HG03439 (cell line): Measurements from ENCODE around the gene DPF3.

ENCODE experiments used
- ATAC-seq: cut with Tn5 transposase; IDR thresholded peaks from one replicate; pipeline ENCODE4 v1.9.1; 2021; ENCODE audit warnings: mild to moderate bottlenecking, moderate library complexity; ENCODE audit not compliant: unreplicated experiment

DPF3 gene

DNA sequence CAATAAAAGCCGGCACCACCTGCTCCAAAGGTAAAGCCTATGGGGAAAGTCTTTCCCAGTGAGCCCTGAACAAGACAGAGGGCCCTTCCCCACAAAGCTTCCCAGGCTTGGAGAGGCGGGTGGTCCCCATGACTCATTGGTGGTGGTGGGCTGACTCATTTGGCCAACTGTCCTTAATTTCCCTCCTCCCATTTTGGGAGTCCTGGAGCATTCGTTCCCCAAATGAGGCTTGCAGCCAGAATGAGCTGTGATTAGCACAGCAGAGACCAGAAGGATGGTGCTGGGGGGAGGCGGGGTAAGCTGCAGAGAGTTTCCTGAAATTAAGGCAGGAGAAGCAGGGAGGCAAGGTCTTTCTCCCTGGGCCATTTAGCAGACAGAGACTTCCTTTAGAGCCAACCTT, 241.7 kb downstream of the DPF3 start:
- no peak for ATAC-seq

DNA sequence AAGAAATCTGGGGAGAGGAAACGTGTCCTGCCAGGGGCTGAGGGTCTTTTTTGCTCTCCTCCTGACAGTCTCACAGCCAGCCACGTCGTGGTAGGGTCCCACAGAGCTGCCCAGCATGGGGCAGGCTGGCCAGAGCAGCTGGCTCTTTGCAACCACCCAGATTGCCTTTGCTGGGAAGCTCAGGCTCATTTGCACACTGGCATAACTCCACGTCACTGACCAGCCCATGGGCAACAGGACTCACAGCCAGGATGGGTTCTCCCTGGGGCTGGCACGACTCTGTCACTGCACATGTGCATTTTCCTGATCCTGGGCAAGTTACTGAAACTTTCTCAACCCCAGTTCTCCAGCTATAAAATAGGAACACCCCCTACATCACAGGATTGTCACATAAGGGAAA, 242.2 kb downstream of the DPF3 start:
- no peak for ATAC-seq

DNA sequence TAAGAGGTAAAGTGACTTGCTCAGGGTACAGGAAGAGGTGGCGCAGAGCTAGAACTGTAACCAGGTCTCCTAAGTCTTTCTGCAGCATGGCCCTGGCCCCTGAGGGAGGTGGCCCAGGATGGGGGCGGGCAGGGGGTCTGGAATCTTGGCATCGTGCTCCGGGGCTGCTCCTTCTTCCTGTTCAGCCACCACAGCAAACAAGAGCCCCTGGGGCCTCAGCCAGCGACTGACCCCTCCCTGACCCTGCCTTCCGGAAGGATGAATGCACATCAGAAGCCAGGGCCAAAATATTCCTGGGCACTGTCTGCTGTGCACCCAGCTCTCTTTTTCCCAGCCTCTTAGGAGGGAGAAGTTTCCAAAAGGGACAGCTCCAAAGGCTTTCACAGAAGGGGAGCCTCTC, 242.8 kb downstream of the DPF3 start:
- ATAC-seq: no peak

DNA sequence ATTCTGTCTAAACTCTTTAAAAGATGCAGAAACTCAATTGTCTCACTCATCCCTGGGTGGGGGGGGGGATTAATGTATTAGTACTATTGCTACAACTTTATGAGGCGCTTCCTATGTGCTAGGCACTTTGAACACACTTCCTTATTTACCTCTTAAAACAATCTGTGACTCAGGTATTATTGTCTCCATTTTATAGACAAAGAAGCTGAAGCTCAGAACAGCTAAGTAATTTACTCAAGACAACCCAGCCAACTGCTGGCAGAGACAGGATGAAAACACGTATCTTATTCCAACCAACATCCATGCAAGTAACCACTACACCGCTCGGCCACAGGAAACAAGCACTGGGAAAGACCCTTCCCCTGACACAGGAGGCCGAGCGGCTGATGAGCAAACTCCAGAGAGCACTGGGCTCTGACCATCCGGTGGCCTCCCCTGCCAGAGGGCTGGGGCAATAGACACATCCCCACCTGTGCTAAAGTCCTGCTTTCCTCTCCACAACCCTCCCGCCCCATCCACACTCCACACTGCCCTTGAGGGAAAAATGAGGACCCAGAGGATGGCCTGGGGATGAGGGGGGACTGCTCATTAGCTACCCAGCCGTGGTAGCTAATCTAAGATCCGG, 244.2 kb downstream of the DPF3 start:
- no peak for ATAC-seq

DNA sequence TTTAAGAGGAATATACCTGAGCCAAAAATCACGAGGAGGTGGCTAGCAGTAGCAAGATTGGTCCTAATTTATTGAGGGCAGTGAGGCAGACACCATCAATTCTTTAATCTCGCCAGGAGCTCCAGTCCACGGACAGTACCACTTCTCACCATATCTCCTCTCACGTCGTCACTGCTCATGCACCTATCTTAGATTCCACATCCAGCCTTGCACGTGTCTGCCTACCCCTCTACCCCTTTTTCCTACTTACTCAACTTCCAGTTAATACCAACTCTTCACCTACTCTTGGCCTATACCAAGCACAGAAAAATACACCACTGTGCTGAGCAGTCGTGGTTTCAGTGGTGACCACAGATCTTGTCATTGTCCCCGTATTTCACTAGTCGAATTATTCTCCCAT, 246.1 kb downstream of the DPF3 start:
- ATAC-seq: no peak

DNA sequence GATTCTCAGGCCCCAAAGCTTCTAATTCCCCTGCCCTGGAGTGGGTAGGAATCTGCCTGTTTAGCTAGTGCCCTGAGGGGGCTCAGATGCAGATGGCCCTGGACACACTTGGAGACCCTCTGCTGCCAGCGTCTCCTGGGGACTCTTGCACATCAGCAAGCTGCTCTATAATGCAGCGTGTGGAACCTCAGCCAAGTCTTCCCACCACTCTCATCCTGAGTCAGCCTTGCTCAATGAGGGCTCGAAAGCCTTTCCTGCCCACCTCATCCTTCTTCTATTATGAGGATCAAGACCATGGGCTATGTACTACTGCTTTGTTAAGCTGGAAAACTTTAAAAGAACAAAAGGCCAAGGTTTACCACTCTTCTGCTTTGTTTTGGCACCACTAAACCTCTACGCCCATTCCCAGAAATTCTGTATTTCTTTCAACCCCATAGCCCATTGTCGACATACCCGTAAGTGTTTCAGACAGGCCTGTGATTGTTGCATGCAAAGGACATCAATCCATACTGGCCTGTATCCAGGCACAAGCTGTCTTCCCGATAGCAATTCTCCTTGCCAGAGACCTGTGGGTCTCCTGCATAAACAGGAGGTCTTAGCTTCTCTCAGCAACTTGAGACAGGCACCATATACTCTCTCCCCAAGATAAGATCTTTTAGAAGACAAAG, 246.9 kb downstream of the DPF3 start:
- no peak for ATAC-seq

DNA sequence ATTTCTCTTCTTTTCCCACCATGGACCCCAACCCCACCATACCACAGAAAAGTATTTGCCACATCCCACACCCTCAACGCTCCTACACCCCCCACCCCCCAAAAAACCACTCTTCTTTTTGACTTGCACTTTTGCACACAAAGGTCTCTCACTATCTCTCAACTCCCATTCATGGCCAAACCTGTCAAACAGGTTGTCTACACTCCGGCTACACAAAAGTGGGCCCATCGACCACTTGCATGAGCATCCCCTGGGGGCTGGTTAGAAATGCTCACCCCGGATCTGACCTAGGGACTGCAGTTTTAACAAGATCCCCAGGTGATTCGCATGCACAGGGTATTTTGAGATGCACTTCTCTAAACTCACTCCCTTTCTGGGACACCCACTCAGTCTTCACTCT, 248.2 kb downstream of the DPF3 start:
- no peak for ATAC-seq

DNA sequence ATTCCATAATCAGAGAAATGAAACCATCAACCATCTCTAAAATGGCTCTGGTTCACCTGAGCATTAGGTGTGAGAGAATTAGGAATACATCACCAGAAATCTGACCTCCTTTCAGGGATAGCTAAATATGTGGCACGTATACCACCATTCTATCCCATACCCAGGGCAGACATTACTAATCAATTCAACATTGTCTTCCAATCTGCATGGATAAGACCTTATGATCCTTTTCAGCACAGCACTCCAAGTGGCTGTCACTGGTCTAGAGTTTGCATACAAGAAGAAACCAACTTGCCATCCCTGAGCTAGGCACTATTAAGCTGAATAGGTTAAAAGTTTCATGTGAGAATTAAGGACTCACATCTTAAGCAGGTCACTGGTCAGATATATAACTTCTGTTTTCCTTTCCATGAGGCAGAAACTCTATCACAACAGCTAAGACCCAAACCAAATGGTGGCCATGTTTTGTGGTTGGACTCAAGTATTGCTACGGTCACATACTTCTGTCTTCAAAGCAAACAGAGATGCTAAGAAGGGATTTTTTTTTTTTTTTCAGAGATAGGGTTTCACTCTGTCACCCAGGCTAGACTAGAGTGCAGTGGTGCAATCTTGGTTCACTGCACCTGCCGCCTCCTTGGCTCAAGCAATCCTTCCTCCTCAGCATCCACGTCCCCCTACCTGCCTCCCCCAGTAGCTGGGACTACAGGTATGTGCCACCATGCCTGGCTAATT, 249.0 kb downstream of the DPF3 start:
- ATAC-seq: no peak

DNA sequence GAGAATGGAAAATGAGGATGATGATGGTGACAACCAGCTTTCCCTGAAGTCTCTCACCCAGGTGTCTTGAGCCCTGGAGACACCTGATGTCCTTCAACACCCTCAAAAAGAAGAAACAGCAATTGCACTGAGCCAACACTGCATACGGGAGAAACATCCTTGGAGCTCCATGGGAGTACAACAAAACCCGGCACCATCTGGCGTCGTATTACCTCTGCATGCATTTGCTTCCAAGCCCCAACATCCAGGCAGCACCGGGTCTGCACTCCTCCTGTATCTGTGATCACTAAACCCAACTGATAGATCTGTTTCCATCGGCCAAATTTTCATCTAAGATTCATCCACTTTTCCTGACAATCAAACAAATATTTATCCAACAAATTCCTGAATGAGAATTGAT, 249.9 kb downstream of the DPF3 start:
- ATAC-seq: no peak

DNA sequence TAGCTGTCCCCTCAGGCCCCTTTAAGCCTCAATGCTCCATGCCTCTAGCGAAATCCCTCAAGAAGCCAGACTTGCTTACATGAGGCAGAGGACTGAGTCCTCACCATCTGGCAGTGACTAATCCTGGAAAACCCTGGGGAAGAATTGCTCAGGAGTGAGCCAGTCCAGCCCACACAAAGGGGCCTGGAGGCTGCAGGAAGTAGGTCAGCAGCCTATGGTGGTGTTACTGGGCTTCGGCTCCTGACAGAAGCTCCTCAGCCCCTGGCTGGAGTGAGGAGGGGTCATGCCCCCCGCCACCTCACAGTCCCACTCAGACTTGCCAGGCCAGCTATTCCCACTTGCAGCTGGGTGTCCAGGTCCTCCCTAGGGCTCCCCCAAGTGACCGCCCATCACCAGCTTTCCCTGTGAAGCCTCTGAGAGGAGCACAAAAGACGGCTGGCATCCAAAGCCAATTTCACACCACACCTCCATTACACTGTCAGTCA, 250.5 kb downstream of the DPF3 start:
- ATAC-seq: no peak

DNA sequence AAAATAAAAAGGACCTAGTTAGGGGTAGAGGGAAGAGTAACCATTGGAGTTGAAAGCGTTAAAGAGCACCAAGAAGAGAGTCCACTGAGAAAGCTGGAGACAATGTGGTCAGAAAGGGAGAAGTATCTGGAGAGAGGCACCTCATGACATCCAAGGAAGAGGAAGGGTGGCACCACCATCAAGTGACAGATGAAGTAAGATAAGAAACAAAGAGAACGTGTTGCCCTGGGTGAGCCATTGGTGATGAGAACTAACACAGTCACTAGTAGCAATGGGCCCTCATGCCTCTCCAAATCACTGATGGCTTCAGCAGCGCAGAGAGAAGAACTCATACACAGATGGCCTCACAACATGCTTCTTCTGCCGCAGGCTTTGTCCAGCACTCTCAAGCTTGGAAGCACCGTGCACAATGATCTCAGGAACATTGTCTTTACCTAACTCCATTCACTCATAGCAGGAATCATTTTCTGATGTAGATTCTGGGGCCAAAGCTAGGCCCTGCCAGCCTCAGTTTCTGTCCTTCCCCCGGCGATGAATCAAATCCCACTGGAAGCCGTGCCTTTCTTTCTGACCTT, 252.9 kb downstream of the DPF3 start:
- ATAC-seq: no peak

DNA sequence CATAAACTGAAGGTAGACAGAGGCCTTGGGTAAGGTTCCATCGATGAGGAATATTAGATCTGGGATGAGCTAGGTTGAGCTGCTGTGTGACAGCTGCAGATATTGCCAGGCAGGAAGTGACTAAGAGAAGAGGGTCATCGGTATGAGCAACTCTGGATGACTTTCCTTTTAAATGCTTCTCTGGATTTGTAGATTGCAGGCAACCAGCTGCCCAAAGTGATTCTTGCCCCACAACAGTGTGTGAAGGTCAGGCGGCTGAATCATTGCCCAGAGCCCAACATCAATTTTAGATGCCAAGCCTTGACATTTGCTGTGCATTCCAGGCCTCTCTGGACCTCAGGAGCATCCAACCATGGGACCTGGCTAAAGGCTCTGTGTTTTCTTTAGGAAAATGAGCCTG, 255.9 kb downstream of the DPF3 start:
- ATAC-seq: no peak

DNA sequence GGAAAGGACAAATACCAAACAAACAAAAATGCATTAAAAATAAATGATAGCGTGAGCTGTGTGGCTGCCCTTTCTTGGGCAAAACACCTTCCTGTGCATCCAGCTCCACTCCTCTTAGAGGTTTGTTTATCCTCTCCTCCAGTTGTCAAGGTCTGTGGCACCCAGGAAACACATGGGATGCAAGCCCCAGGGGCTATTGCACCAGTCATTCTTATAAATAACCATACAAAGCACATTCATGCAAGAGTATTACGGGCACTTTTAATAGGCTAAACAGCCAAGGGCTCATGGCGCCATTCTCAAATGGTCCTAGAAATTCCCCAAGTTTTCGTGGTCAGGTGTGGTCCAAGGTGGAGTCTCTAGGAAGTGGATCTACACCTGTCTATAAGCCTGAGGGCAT, 257.0 kb downstream of the DPF3 start:
- no peak for ATAC-seq

DNA sequence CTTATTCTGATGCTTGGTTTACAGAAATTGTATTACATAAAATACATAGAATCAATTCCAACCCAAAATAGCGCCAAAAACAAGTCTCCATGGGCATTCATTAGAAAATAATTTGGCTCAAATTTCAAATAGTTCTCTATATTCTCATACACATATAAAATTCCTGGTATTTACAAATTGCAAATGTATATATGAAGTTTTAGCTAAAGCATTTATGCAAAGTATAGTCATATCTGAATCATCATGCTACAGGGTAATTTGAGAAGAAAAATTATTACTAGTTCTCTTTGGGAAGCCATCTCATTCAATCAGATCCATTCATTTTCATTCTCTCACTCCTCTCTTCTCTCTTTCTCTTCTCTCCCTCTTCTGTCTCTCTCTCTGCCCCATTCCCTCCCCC, 257.8 kb downstream of the DPF3 start:
- ATAC-seq: no peak

DNA sequence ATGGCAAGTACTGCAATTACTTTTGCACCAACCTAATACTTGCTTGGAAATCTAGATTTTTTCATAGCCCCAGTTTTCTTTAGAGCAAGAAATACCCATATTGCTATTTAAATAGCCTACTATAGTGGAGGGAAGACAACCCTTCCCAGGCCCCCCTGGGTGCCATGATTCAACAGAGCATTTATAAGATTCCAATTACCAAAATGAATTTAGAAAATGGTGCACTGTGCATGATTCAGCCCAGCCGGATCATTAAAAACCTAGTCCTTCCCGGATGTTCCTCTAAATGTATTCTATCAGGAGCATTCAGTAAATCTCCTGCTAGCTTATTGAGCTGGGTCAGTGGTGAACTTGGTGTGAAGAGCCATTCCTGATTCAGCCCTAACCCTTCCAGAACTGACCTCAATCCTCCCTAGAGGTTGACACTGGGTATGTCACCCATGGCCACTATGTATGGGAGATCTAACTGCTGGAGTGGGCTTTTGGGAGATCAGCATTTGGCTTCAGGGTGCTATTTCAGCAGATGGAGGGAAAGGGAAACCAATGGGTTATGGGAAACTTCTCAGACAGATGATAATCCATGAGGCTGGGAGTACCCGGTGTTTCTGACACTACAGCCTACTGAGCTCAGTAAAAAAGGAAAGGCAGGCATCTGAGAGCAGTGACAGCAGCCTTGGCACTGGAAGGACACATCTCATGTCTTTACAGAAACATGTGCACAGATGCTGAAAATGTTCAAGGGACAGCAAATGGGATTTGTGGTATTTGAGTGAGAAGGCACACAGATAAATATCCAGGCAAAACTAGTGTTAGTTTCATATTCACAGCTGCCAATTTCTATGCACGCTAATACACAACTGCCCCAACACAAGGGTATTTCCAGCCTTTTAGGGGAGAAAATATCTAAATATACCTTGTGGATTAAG, 258.9 kb downstream of the DPF3 start:
- peak; percentile 79 for ATAC-seq

DNA sequence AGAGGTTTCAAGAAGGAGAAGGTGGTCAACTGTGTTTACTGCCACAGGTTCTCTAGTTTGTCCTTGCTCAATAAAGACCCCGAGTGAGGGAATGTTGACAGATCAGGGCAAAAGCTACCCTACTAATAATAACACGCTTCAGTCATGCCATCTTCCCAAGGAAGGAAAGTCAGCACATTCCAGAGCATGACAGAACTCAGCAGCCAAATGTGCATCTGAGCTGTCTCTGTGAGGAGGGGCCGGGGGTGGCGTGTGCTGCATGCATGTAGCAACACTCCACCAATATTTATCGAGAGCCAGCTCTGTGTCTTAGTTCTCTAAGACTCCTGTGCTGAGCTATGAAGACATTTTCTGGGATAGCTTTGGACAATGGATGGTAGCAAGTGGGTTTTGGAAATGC, 260.4 kb downstream of the DPF3 start:
- no peak for ATAC-seq

DNA sequence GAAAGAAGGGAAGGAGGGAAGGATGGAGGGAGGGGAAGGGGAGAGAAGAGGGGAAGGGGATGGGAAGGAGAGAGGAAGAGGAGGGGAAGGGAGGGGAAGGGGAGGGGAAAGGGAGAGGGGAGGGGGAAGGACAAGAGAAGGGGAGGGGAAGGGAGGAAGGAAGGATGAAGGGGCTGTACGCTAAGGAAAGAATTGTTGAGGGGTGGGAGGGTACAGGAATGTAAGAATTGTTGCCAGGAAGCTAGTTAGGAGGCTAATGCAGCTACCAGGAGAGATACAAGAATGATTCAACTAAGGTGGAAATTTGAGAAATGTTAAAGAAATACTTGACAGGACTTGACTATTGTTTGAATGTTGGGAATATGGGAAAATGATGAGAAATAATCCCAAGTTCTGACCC, 261.2 kb downstream of the DPF3 start:
- no peak for ATAC-seq

DNA sequence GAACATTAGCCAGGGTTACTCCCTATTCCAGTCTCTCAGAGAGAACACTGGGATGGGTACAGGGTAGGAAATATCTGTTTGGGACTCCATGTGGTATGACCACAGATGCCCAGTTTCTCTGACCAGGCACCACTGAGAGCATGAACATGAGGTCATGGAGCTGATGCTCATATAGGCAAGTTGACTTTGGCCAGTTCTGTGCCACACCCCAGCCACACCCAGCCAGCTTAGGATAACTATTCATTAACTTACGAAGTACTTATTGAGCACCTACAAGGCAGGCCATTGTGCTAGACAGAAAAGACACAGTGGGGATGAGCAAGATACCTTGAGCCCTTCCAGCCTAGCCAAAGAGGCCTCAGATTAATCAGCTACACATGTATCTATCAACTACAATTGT, 262.5 kb downstream of the DPF3 start:
- ATAC-seq: no peak

DNA sequence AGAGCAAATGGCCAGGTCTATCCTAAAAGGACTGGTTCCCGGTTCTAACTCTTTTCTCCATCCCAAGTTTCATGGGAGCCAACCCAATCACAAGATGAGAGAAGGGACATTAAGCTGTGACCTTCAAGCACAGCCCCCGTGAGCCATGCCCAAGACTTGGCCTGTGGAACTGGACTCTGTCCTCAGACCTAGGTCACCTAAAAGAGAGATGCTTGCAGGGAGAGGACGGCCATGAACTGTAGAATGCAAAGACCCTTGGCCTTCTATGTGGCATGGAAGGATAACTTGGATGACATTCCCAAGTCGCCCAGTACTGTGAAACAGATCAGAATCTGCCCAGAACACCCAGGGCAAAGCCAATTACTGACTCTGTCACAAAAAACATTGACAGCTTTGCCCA, 263.5 kb downstream of the DPF3 start:
- no peak for ATAC-seq

DNA sequence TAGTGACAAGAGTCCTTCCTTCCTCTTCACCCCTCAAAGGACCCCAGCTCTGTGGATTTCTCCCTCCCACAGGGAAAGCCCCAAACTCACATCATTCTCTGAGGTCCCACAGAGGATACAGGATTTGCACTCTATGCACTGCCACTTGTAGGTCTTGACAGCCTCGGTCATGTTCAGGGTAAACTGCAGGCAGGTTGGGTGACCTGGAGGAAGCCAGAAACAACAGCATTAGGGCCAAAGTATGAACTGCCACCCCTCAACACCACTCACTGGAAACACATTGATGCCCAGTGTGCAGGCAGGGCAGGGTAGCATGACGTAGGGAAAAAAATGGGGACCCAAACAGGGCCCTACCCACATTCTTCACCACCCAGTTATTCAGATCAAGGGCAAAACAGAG, 264.4 kb downstream of the DPF3 start:
- no peak for ATAC-seq

DNA sequence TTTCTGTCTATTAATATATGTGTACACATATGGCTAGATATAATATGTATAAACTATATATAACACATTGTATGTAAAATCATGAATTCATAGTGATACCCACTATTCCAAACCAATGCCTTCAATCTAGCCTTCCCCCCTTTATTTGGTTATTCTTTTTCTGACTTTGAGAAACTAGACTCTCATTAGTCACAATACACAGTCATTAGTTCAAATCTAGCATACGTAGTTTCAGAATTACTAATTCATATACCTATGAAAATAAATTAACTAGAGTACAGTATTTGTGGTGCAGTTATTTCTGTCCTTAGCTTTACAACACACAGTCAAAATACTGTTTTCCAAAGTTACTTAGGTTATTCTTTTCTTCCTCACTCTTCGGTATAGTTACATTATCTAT, 268.2 kb downstream of the DPF3 start:
- peak; percentile 56 for ATAC-seq
